NB4 (cell line): ENCODE data around the gene CROCC.

Experiments
- CTCF ChIP-seq: IDR thresholded peaks from one replicate; pipeline ENCODE4 v1.5.1; 2012; ENCODE audit warnings: low read depth, low read length
- MYC ChIP-seq: IDR thresholded peaks from 2 replicates; pipeline ENCODE4 v1.6.1; 2011; ENCODE audit warnings: low read depth, low read length
- POLR2A ChIP-seq: IDR thresholded peaks from 2 replicates; pipeline ENCODE4 v1.6.1; 2011; ENCODE audit warnings: mild to moderate bottlenecking; ENCODE audit not compliant: insufficient read length; ENCODE audit errors: extremely low read depth

DNA sequence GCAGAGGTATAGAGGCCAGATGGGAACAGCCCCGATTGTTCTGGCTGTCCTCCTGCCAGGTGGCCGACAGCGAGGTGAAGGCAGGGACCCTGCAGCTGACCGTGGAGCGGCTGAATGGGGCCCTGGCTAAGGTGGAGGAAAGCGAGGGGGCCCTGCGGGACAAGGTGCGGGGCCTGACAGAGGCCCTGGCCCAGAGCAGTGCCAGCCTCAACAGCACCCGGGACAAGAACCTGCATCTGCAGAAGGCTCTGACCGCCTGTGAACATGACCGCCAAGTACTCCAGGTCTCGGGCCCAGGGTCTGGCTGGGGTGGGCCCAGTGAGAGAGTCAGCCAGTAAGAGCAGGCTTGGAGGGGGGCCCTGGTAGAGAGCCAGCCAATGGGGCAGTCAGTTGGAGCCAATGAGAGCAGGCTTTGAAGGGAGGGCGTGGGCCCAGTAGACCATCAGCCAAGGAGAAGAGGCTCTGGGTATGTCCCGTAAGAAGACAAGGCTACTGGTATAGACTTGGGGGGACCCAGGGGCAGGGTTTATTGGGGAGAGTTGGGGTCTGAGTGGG lies 47.4 kb downstream of the CROCC start:
- TF ChIP-seq CTCF: no peak
- no peak for TF ChIP-seq MYC
- no peak for TF ChIP-seq POLR2A
